WTC11 (cell line): ENCODE results near the gene AGAP1. TPM values are rescaled to one million over a fixed set of nuclear protein-coding genes. Genes with fewer than 3 reads are reported as not detected.

Experiments
- ATAC-seq: fragments of 200-7000 bp; cut with Tn5 transposase; 2 replicates; pipeline ENCODE4 v1.10.0; 2021; ENCODE audit warnings: mild to moderate bottlenecking, moderate library complexity
- CTCF ChIA-PET: fragments of 300-600 bp; sonication (Branson Sonifier 250); formaldehyde crosslinking; loops from one replicate; lab custom pipeline; 2021; ENCODE audit warnings: antibody characterized with exemption; lab: Charles Lee
- POLR2A ChIA-PET: fragments of 350-600 bp; sonication (Branson Sonifier 250); formaldehyde crosslinking; loops from one replicate; lab custom pipeline; 2021; ENCODE audit warnings: antibody characterized with exemption; lab: Charles Lee
- DNase-seq: peaks from one replicate; pipeline ENCODE4 v3.0.0; 2021; ENCODE audit warnings: low spot score
- H3K27ac Mint-ChIP-seq: 2 replicates; pipeline ENCODE4 v1.8.0; 2021; ENCODE audit warnings: mixed read lengths
- H3K27me3 Mint-ChIP-seq: 2 replicates; pipeline ENCODE4 v1.8.0; 2021; ENCODE audit warnings: low read depth, mild to moderate bottlenecking, moderate library complexity, mixed read lengths
- H3K36me3 Mint-ChIP-seq: 2 replicates; pipeline ENCODE4 v1.8.0; 2021; ENCODE audit warnings: mixed read lengths
- H3K4me1 Mint-ChIP-seq: 2 replicates; pipeline ENCODE4 v1.8.0; 2022; ENCODE audit warnings: mixed read lengths
- H3K4me3 Mint-ChIP-seq: 2 replicates; pipeline ENCODE4 v1.8.0; 2021; ENCODE audit warnings: mild to moderate bottlenecking, moderate library complexity, mixed read lengths
- H3K9me3 Mint-ChIP-seq: 2 replicates; pipeline ENCODE4 v1.8.0; 2021; ENCODE audit warnings: mixed read lengths
- ATF1 ChIP-seq: sonication (generic); formaldehyde crosslinking; IDR thresholded peaks from 2 replicates; pipeline ENCODE4 v1.8.1; 2023; ENCODE audit warnings: mild to moderate bottlenecking, moderate library complexity, missing genetic modification reagents
- ATF2 ChIP-seq: sonication (generic); formaldehyde crosslinking; IDR thresholded peaks from 2 replicates; pipeline ENCODE4 v1.8.1; 2022; ENCODE audit warnings: low read depth, missing genetic modification reagents, borderline replicate concordance
- CTCF ChIP-seq: fragments of 200-600 bp; IDR thresholded peaks from 2 replicates; pipeline ENCODE4 v1.8.0; 2022; ENCODE audit warnings: antibody characterized with exemption
- EMX1 ChIP-seq: fragments of 250-450 bp; sonication (Bioruptor Pico); IDR thresholded peaks from 2 replicates; pipeline ENCODE4 v1.8.0; 2021; ENCODE audit warnings: mild to moderate bottlenecking
- ERG ChIP-seq: fragments of 250-450 bp; sonication (Bioruptor Pico); IDR thresholded peaks from 2 replicates; pipeline ENCODE4 v1.8.0; 2021; ENCODE audit warnings: mild to moderate bottlenecking
- FOXP1 ChIP-seq: sonication (generic); formaldehyde crosslinking; IDR thresholded peaks from 2 replicates; pipeline ENCODE4 v1.8.0; 2022; ENCODE audit warnings: missing genetic modification reagents, mild to moderate bottlenecking, moderate library complexity, borderline replicate concordance
- FOXP4 ChIP-seq: sonication (generic); formaldehyde crosslinking; IDR thresholded peaks from 2 replicates; pipeline ENCODE4 v1.8.0; 2022; ENCODE audit warnings: mild to moderate bottlenecking, missing genetic modification reagents
- GRHL2 ChIP-seq: fragments of 250-450 bp; sonication (Bioruptor Pico); IDR thresholded peaks from 2 replicates; pipeline ENCODE4 v1.8.0; 2022; ENCODE audit warnings: mild to moderate bottlenecking, moderate library complexity; ENCODE audit not compliant: insufficient replicate concordance, severe bottlenecking
- HMGA2 ChIP-seq: fragments of 250-450 bp; sonication (Bioruptor Pico); IDR thresholded peaks from 2 replicates; pipeline ENCODE4 v1.4.0; 2021; ENCODE audit warnings: mild to moderate bottlenecking, moderate library complexity
- JAZF1 ChIP-seq: fragments of 250-450 bp; sonication (Bioruptor Pico); IDR thresholded peaks from 2 replicates; pipeline ENCODE4 v1.9.0; 2021; ENCODE audit warnings: moderate library complexity, mild to moderate bottlenecking, inconsistent platforms
- KAT7 ChIP-seq: sonication (generic); formaldehyde crosslinking; IDR thresholded peaks from 2 replicates; pipeline ENCODE4 v1.8.1; 2023; ENCODE audit warnings: missing genetic modification reagents, mild to moderate bottlenecking, borderline replicate concordance
- MAX ChIP-seq: sonication (generic); formaldehyde crosslinking; IDR thresholded peaks from 2 replicates; pipeline ENCODE4 v1.8.0; 2022; ENCODE audit warnings: mild to moderate bottlenecking, missing genetic modification reagents
- MYBL2 ChIP-seq: sonication (generic); formaldehyde crosslinking; IDR thresholded peaks from 2 replicates; pipeline ENCODE4 v1.8.1; 2023; ENCODE audit warnings: mild to moderate bottlenecking, moderate library complexity, missing genetic modification reagents
- SMAD3 ChIP-seq: sonication (generic); formaldehyde crosslinking; IDR thresholded peaks from 2 replicates; pipeline ENCODE4 v1.8.0; 2022; ENCODE audit warnings: missing genetic modification reagents, mild to moderate bottlenecking, borderline replicate concordance
- ZBTB43 ChIP-seq: sonication (generic); formaldehyde crosslinking; IDR thresholded peaks from 2 replicates; pipeline ENCODE4 v1.8.1; 2023; ENCODE audit warnings: mild to moderate bottlenecking, missing genetic modification reagents
- ZNF138 ChIP-seq: sonication (generic); formaldehyde crosslinking; conservative IDR thresholded peaks from 2 replicates; pipeline ENCODE4 v1.8.1; 2022; ENCODE audit warnings: mild to moderate bottlenecking, moderate library complexity, missing genetic modification reagents
- ZNF263 ChIP-seq: sonication (generic); formaldehyde crosslinking; IDR thresholded peaks from 2 replicates; pipeline ENCODE4 v1.8.1; 2022; ENCODE audit warnings: low read depth, mild to moderate bottlenecking, moderate library complexity, missing genetic modification reagents
- ZNF281 ChIP-seq: sonication (generic); formaldehyde crosslinking; IDR thresholded peaks from 2 replicates; pipeline ENCODE4 v1.8.0; 2023; ENCODE audit warnings: mild to moderate bottlenecking, missing genetic modification reagents
- ZNF396 ChIP-seq: fragments of 250-450 bp; sonication (Bioruptor Pico); IDR thresholded peaks from 2 replicates; pipeline ENCODE4 v1.8.0; 2021; ENCODE audit warnings: mild to moderate bottlenecking, moderate library complexity, borderline replicate concordance
- ZNF425 ChIP-seq: fragments of 250-450 bp; sonication (Bioruptor Pico); conservative IDR thresholded peaks from 2 replicates; pipeline ENCODE4 v1.9.0; 2021; ENCODE audit warnings: mild to moderate bottlenecking
- ZNF512 ChIP-seq: sonication (generic); formaldehyde crosslinking; IDR thresholded peaks from 2 replicates; pipeline ENCODE4 v1.8.1; 2022; ENCODE audit warnings: missing genetic modification reagents, borderline replicate concordance
- total RNA-seq: library from RNA; stranded (reverse); gene quantifications from 3 replicates; pipeline ENCODE4 v1.2.3, GENCODE V29; 2021

Gene AGAP1
- total RNA-seq, 1 experiment from 2014 or later = 49.3 TPM

GRCh38 chr2:235610696-235611257, 116.9 kb downstream of the AGAP1 start (continued):
- TF ChIP-seq JAZF1 (CRISPR knock-in tag) (no peak), FOXP1 (CRISPR knock-in tag) (no peak), ZNF281 (CRISPR knock-in tag) (no peak), GRHL2 (CRISPR knock-in tag) (no peak), MYBL2 (CRISPR knock-in tag) (no peak), ZBTB43 (no peak), ERG (CRISPR knock-in tag) (no peak), SMAD3 (CRISPR knock-in tag) (no peak), ZNF512 (CRISPR knock-in tag) (no peak), HMGA2 (CRISPR knock-in tag) (no peak), KAT7 (CRISPR knock-in tag) (no peak), ZNF396 (CRISPR knock-in tag) (no peak)

GRCh38 chr2:235611349-235611748, 117.5 kb downstream of the AGAP1 start:
- Mint-ChIP-seq H3K27ac (no peak overlapping the region), H3K9me3 (no peaks in the 10 kb centered on the region; the same call in 1 of the 2 replicates), H3K4me1 (peaks cover 59% of the 10 kb centered on the region), H3K36me3 (no peaks in the 10 kb centered on the region), H3K27me3 (no peaks in the 10 kb centered on the region), H3K4me3 (no peak overlapping the region)
- CTCF ChIA-PET = interaction anchor here (1.5 to 2.3 kb wide), 2 partner anchors 28 to 135 kb away, joined by 3 to 9 read pairs; no protein-coding TSS in a partner anchor
- POLR2A ChIA-PET = no interaction called here
- no peak for DNase-seq
- ATAC-seq = no peak
- TF ChIP-seq ZNF425 (CRISPR knock-in tag) (no peak), FOXP4 (CRISPR knock-in tag) (no peak), ZNF263 (CRISPR knock-in tag) (no peak), MAX (CRISPR knock-in tag) (no peak), EMX1 (no peak), ZNF138 (CRISPR knock-in tag) (no peak), ATF2 (CRISPR knock-in tag) (no peak), FOXP1 (CRISPR knock-in tag) (no peak), CTCF (no peak), ATF1 (no peak)
